GM12891 (cell line): ENCODE results near the gene SLC2A4.

Experiments
- POLR2A ChIP-seq: IDR thresholded peaks from 2 replicates; pipeline ENCODE4 v1.6.1; 2011; ENCODE audit warnings: low read depth, low read length, control low read depth
- POLR2AphosphoS5 ChIP-seq: IDR thresholded peaks from 2 replicates; pipeline ENCODE4 v1.6.1; 2011; ENCODE audit warnings: low read depth, low read length, control low read depth

DNA sequence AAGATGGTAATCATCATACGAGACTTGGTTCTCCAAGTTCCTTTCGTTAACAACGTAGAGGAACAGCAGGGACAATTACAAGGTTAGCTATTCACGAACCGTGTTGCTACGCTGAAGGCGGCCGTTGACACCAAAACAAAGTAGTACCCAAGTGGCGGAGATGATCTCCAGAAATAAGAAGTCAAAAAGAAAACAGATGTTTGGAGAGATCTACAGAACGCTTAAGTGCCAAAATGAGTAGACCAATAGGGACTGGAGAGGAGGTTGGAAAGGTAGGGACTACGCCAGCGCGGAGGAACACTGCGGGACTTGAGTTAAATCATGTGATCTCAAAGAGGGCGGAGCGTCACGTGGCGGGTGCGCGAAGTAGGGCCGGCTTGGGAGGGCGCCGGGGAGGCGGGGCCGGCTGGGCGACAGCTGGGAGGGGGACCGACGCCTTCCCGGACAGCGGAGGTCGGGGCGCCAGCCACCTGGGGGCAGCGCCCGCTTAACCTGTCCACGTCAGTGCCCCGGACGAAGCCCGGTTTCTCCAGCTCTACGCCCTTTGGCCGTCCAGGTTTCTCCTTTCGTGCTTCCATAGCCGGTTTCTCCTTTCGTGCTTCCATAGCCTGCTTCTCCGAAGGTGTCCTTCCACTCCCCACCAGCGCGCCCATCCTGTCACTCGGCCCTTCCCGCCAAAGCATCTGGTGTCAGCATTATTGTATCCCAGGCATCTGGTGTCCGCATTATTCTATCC, 38.6 kb upstream of the SLC2A4 start:
- TF ChIP-seq POLR2A (peak; percentile 71; the same call in 1 of the 2 replicates), POLR2AphosphoS5 (peak; percentile 85)
